ENCODE results near the gene COL5A1.

DNA sequence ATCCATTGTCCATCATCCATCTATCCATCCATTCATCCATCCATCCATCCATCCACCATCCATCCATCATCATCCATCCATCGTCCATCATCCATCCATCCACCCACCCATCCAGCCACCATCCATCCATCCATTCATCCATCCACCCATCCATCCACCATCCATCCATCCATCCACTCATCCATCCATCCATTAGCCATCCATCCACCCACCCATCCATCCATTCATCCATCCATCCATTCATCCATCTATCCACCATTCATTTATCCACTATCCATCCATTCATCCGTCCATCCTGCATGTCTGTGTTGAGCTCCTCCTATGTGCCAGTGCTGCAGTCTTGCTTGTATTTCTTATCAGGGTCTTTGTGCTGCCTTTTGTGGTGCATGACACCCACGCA lies 44.2 kb downstream of the COL5A1 start:
- TF ChIP-seq EZH2 (IDR thresholded peaks at IDR 0.05; ENCODE audit: insufficient read depth, poor library complexity, severe bottlenecking) (no peak), EZH2phosphoT487 (IDR thresholded peaks at IDR 0.05; ENCODE audit: insufficient read depth, low read depth) (no peak)
